Kidney (tissue), 14 donors: Measurements from ENCODE around the gene ADAMTS10. TPM values are rescaled to one million over a fixed set of nuclear protein-coding genes. Genes with fewer than 3 reads are reported as not detected.
"Not testable (repeated sequence)": the region's sequence is repeated elsewhere in the genome, so short reads cannot be mapped to it uniquely, and the experiment has no call there.

Experiments
- DNase-seq, 5 donors: peaks; one replicate each; pipeline ENCODE4 v3.0.0-alpha.2; 2013 to 2020
- FAIRE-seq: peaks from 2 replicates; lab custom pipeline; 2012; peaks lifted over from hg19 to GRCh38; lab: Jason Lieb, UNC
- H3K27ac ChIP-seq, 2 donors: one replicate each; pipeline ENCODE4 v1.7.0; 2013; ENCODE audit warnings: low read depth in 2 of 2, low read length in 2 of 2, inconsistent platforms in 1 of 2
- H3K27me3 ChIP-seq: one replicate; pipeline ENCODE4 v1.7.1; 2013; ENCODE audit warnings: low read length, inconsistent platforms; ENCODE audit not compliant: control insufficient read depth, insufficient read depth
- H3K36me3 ChIP-seq, 3 donors: one replicate each; pipeline versions ENCODE4 v1.7.0 to v1.7.1; 2013; ENCODE audit warnings: low read length in 3 of 3, control low read depth in 1 of 3, inconsistent platforms in 1 of 3; ENCODE audit not compliant: insufficient read depth in 3 of 3, control insufficient read depth in 2 of 3
- H3K4me1 ChIP-seq, 3 donors: one replicate each; pipeline versions ENCODE4 v1.7.0 to v1.7.1; 2013; ENCODE audit warnings: low read length in 3 of 3, inconsistent platforms in 1 of 3, low read depth in 1 of 3; ENCODE audit not compliant: control insufficient read depth in 2 of 3, insufficient read depth in 2 of 3
- H3K4me3 ChIP-seq, 3 donors: one replicate each; pipeline versions ENCODE4 v1.7.0 to v1.8.1; 2013; ENCODE audit warnings: low read length in 3 of 3, control low read depth in 1 of 3, inconsistent platforms in 1 of 3
- H3K9ac ChIP-seq, 3 donors: one replicate each; pipeline versions ENCODE4 v1.7.0 to v1.7.1; 2013; ENCODE audit warnings: low read length in 3 of 3, control low read depth in 1 of 3, inconsistent platforms in 1 of 3
- H3K9me3 ChIP-seq, 3 donors: one replicate each; pipeline versions ENCODE4 v1.7.0 to v1.7.1; 2013; ENCODE audit warnings: low read length in 3 of 3, control low read depth in 1 of 3, inconsistent platforms in 1 of 3; ENCODE audit not compliant: control insufficient read depth in 2 of 3, insufficient read depth in 1 of 3
- intact Hi-C: fragments of 100-400 bp; cut with DNase I; formaldehyde crosslinking; loops from one replicate; pipeline ENCODE4 v1.11.1; 2022
- polyA plus RNA-seq: library from polyadenylated mRNA; stranded (reverse); fragments of 350-450 nt; fragmentation: Illumina TruSeq; extraction: RNeasy Lipid Tissue Mini Kit (QIAGEN cat#74804); gene quantifications from one replicate; pipeline ENCODE4 v1.2.3, GENCODE V29; 2014; ENCODE audit warnings: low read depth, low replicate concordance; ENCODE audit not compliant: insufficient read depth
- total RNA-seq: library from RNA; stranded (reverse); fragmentation: NEBNext Ultra II Directional; extraction: Animal tissue kit (Norgen Biotek cat#: 25700); gene quantifications from one replicate; pipeline ENCODE4 v1.2.1, GENCODE V29; 2021
- TF ChIP-seq, protein P1 (sequence below): IDR thresholded peaks from 3 replicates; pipeline ENCODE4 v1.5.1; 2012; ENCODE audit warnings: mild to moderate bottlenecking, moderate library complexity, borderline replicate concordance; ENCODE audit not compliant: insufficient read depth; ENCODE audit errors: extremely low read depth
- donor health status: control.
- donor health status: control.
- donor health status: control.
- donor health status: control.
- donor health status: control.
- donor health status: DM: yes; HTN: yes; CAD: no.
- donor health status: Normal renal cell carcinoma (clear cell type).

The ADAMTS10 gene
- total and polyA plus RNA-seq, 2 donors from 2014 or later = 8.9 to 48.8 TPM

GRCh38 chr19:8626842-8627241 lies 16.3 kb upstream of the ADAMTS10 start:
- Histone ChIP-seq H3K9me3 (peaks cover 0 to 4% (median 0%) of the 10 kb centered on the region in 3 donors), H3K4me3 (no peak overlapping the region), H3K9ac (no peak overlapping the region), H3K27ac (no peak overlapping the region), H3K4me1 (no peaks in the 10 kb centered on the region), H3K36me3 (no peaks in the 10 kb centered on the region), H3K27me3 (no peaks in the 10 kb centered on the region)
- TF ChIP-seq, protein P1, sequence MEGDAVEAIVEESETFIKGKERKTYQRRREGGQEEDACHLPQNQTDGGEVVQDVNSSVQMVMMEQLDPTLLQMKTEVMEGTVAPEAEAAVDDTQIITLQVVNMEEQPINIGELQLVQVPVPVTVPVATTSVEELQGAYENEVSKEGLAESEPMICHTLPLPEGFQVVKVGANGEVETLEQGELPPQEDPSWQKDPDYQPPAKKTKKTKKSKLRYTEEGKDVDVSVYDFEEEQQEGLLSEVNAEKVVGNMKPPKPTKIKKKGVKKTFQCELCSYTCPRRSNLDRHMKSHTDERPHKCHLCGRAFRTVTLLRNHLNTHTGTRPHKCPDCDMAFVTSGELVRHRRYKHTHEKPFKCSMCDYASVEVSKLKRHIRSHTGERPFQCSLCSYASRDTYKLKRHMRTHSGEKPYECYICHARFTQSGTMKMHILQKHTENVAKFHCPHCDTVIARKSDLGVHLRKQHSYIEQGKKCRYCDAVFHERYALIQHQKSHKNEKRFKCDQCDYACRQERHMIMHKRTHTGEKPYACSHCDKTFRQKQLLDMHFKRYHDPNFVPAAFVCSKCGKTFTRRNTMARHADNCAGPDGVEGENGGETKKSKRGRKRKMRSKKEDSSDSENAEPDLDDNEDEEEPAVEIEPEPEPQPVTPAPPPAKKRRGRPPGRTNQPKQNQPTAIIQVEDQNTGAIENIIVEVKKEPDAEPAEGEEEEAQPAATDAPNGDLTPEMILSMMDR = no peak
- DNase-seq (no peak), FAIRE-seq (no peak)
- intact Hi-C loops = no loop called here

DNA sequence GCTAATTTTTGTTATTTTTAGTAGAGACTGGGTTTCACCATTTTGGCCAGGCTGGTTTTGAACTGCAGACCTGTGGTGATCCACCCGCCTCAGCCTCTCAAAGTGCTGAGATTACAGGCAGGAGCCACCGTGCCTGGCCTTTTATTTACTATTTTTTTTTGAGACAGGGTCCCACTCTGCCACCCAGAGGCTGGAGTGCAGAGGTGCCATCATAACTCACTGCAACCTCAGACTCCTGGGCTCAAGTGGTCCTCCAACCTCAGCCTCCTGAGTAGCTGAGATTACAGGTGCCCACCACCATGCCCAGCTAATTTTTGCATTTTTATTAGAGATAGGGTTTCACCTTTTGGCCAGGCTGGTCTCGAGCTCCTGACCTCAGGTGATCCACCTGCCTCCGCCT lies 12.4 kb upstream of the ADAMTS10 start:
- H3K9ac ChIP-seq, intact Hi-C loops, H3K36me3 ChIP-seq, H3K27ac ChIP-seq, H3K4me3 ChIP-seq, DNase-seq, H3K4me1 ChIP-seq, H3K9me3 ChIP-seq, H3K27me3 ChIP-seq, FAIRE-seq: not testable (repeated sequence)

GRCh38 chr19:8618751-8619150 lies 8.2 kb upstream of the ADAMTS10 start:
- no peak overlapping the region for H3K9ac ChIP-seq
- intact Hi-C loops = no loop called here
- H3K4me3 ChIP-seq = no peak overlapping the region
- H3K9me3 ChIP-seq = no peaks in the 10 kb centered on the region
- DNase-seq (no peak), FAIRE-seq (no peak)
- no peaks in the 10 kb centered on the region for H3K27me3 ChIP-seq
- no peaks in the 10 kb centered on the region for H3K36me3 ChIP-seq
- TF ChIP-seq, protein P1 = no peak
- H3K4me1 ChIP-seq = no peaks in the 10 kb centered on the region
- no peak overlapping the region for H3K27ac ChIP-seq

DNA sequence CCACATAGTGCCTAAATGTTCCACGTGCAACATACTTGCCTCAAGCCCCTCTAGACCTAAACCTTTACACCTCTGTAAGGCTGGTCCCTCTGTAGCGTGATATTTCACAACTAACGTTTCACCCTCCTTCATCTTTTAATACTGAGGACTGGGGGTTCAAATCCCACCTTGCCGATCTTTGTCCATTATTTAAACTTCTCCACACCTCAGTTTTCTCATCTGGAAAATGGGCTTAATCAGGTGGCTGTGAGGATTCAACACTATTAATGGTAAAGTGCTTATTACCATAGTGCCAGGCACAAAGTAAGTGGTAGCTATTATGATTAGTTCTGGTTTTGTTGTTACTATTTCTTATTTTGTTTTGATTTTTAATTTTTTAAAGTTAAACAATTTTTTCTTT lies 7.5 kb upstream of the ADAMTS10 start:
- no peaks in the 10 kb centered on the region for H3K4me1 ChIP-seq

DNA sequence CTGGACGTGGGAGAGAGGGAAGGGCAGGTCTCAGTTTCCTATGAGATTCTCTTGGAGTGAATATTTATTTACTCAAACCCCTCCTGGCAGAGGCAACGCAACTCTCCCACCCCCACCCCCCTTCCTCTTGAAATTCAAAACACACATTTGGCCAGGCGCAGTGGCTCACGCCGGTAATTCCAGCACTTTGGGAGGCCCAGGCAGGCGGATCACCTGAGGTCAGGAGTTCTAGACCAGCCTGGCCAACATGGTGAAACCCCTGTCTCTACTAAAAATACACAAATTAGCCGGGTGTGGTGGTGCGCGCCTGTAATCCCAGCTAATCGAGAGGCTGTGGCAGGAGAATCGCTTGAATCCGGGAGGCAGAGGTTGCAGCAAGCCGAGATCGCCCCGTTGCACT lies 6.8 kb upstream of the ADAMTS10 start:
- H3K27ac ChIP-seq, H3K4me3 ChIP-seq, H3K36me3 ChIP-seq, FAIRE-seq, H3K9me3 ChIP-seq, H3K4me1 ChIP-seq, DNase-seq, intact Hi-C loops, H3K27me3 ChIP-seq, H3K9ac ChIP-seq: not testable (repeated sequence)

More for the DNA sequence above, 7.5 kb upstream of the ADAMTS10 start:
- H3K4me3 ChIP-seq = no peak overlapping the region
- H3K36me3 ChIP-seq = no peaks in the 10 kb centered on the region
- H3K9me3 ChIP-seq = no peaks in the 10 kb centered on the region
- no peak overlapping the region for H3K27ac ChIP-seq
- no peak overlapping the region for H3K9ac ChIP-seq
- DNase-seq = no peak
- TF ChIP-seq, protein P1 = no peak
- no peaks in the 10 kb centered on the region for H3K27me3 ChIP-seq
- no peak for FAIRE-seq
- intact Hi-C loops = no loop called here
